Measurements from ENCODE around the gene CC2D1B. TPM values are rescaled to one million over a fixed set of nuclear protein-coding genes. Genes with fewer than 3 reads are reported as not detected.

Gene CC2D1B
- total RNA-seq, 2 donors from 2014 or later, result 41.8 to 62.6 TPM

GRCh38 chr1:52368383-52369172 is 2.6 kb upstream of the CC2D1B start:
- no peaks in the 10 kb centered on the region for H3K27me3 Mint-ChIP-seq
- DNase-seq, result peak; percentile 47 to 57 (median 54)
- H3K9me3 ChIP-seq (ENCODE audit: control insufficient read depth, low read length, poor library complexity, severe bottlenecking), result no peaks in the 10 kb centered on the region
- no peaks in the 10 kb centered on the region for H3K36me3 Mint-ChIP-seq (ENCODE audit: low read depth)
- ATAC-seq, result no peak
- H3K27ac Mint-ChIP-seq, result no peak overlapping the region
- H3K4me1 Mint-ChIP-seq, result peaks cover 22% of the 10 kb centered on the region
- peak overlapping the region; percentile 78 for H3K4me3 Mint-ChIP-seq

- DNase-seq (no peak), ATAC-seq (no peak)
- Mint-ChIP-seq H3K27me3 (no peaks in the 10 kb centered on the region), H3K4me1 (peaks cover 24% of the 10 kb centered on the region), H3K27ac (no peak overlapping the region), H3K4me3 (peak overlapping the region; percentile 41), H3K36me3 (ENCODE audit: low read depth) (no peaks in the 10 kb centered on the region)
- H3K9me3 ChIP-seq (ENCODE audit: control insufficient read depth, low read length, poor library complexity, severe bottlenecking), result no peaks in the 10 kb centered on the region
Observed at GRCh38 chr1:52367272-52367671, 1.3 kb upstream of the CC2D1B start.

GRCh38 chr1:52366517-52366827 is 467 bp upstream of the CC2D1B start:
- no peaks in the 10 kb centered on the region for H3K27me3 Mint-ChIP-seq
- ATAC-seq (no peak), DNase-seq (no peak)
- peak overlapping the region; percentile 95 for H3K4me3 Mint-ChIP-seq
- H3K9me3 ChIP-seq (ENCODE audit: control insufficient read depth, low read length, poor library complexity, severe bottlenecking), result no peaks in the 10 kb centered on the region
- peaks cover 2% of the 10 kb centered on the region for H3K36me3 Mint-ChIP-seq (ENCODE audit: low read depth)
- peaks cover 24% of the 10 kb centered on the region for H3K4me1 Mint-ChIP-seq
- peak overlapping the region; percentile 94 for H3K27ac Mint-ChIP-seq

DNA sequence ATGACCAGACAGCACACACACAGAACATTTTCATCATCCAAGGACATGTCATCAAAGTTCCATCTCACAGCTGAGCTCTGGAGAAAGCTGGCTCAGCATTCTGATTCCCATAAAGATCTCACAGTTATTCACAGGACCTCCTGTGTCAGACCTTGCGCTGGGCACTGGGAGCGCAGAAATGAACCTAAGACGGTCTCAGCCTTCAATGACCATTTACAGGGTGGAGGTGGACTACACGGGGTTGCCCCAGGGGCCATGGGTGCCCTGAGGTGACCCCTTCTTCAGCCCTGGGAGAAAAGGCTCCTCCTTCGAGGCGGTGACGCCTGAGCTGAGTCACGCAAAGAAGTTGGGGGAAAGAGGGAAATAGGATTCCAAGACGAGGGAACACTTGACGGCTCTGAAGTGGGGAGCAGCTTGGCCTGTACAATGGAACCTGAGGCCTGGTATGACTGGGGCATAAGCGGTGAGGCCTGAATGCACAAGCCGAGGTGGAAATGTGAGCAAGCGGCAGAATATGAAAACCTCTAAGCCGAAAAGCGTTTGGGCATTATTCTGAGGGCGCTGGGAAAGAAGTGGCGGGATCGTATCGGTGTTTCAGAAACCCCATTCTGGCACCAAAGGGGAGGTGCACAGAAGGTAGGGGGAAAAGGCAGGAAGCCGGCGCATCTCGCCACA is 797 bp downstream of the CC2D1B start:
- H3K4me1 Mint-ChIP-seq, result peaks cover 24% of the 10 kb centered on the region
- H3K9me3 ChIP-seq (ENCODE audit: control insufficient read depth, low read length, poor library complexity, severe bottlenecking), result no peaks in the 10 kb centered on the region
- no peaks in the 10 kb centered on the region for H3K27me3 Mint-ChIP-seq
- H3K36me3 Mint-ChIP-seq (ENCODE audit: low read depth), result peaks cover 2% of the 10 kb centered on the region
- peak overlapping the region; percentile 95 for H3K4me3 Mint-ChIP-seq
- DNase-seq, result no peak
- peak overlapping the region; percentile 94 for H3K27ac Mint-ChIP-seq
- ATAC-seq, result no peak

- no peaks in the 10 kb centered on the region for H3K9me3 ChIP-seq (ENCODE audit: control insufficient read depth, low read length, poor library complexity, severe bottlenecking)
- H3K36me3 Mint-ChIP-seq (ENCODE audit: low read depth), result peaks cover 5% of the 10 kb centered on the region
- H3K27ac Mint-ChIP-seq, result peak overlapping the region; percentile 94
- peaks cover 24% of the 10 kb centered on the region for H3K4me1 Mint-ChIP-seq
- no peaks in the 10 kb centered on the region for H3K27me3 Mint-ChIP-seq
- peak overlapping the region; percentile 95 for H3K4me3 Mint-ChIP-seq
- DNase-seq, result no peak
- no peak for ATAC-seq
Observed at GRCh38 chr1:52364235-52364839, 1.7 kb downstream of the CC2D1B start.

- Mint-ChIP-seq H3K4me1 (peaks cover 15% of the 10 kb centered on the region), H3K27ac (no peak overlapping the region), H3K27me3 (no peaks in the 10 kb centered on the region), H3K36me3 (ENCODE audit: low read depth) (peaks cover 14% of the 10 kb centered on the region), H3K4me3 (no peak overlapping the region)
- DNase-seq, result no peak
- no peak for ATAC-seq
- H3K9me3 ChIP-seq (ENCODE audit: control insufficient read depth, low read length, poor library complexity, severe bottlenecking), result no peaks in the 10 kb centered on the region
Observed at GRCh38 chr1:52360595-52360968, 5.4 kb downstream of the CC2D1B start.

DNA sequence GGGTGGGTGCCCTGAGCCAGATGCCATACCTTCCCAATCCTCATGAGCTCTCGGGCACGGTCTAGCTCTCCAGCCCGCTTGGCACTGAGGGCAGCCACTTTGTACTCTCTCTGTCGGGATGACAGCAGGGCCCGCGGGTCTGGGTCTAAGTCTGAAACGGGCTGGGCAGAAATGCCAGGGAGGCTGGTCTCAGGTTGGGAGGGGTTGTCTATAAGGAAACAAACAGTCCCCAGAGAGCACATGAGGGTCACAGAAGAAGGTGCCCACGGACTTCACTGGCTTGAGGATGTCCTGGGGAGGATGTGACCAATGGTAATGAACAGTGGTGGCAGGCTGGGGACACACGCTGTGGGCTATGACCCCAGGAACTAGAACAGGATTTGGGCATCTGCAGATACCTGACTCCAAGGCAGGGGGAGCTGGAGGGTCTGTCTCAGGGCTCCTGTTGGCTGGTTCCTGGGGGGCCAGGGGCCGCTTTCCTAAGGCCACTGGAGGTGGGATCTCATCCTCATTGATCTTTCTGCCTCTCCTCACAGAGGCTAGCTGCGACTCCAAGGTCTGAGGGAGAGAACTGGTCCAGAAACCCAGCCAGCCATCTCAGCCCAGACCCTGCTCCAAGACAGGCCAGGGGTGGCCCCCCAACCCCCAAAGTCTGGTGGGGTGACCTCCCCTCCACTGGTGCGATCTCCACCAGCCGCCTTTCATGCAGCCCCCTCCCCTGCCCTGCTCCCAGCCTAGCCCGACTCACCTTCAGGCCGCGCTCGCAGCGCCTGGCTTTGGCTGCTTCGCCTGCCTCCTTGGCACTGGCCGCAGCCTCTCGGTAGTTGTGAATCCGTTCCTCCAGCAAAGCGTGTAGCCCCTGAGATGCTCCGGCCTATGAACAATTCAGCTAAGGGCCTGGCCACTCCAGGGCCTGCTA is 6.1 kb downstream of the CC2D1B start:
- peaks cover 18% of the 10 kb centered on the region for H3K36me3 Mint-ChIP-seq (ENCODE audit: low read depth)
- H3K9me3 ChIP-seq (ENCODE audit: control insufficient read depth, low read length, poor library complexity, severe bottlenecking), result no peaks in the 10 kb centered on the region
- H3K27ac Mint-ChIP-seq, result peak overlapping the region; percentile 61
- H3K4me3 Mint-ChIP-seq, result no peak overlapping the region
- ATAC-seq, result no peak
- H3K4me1 Mint-ChIP-seq, result peaks cover 9% of the 10 kb centered on the region
- DNase-seq, result no peak
- no peaks in the 10 kb centered on the region for H3K27me3 Mint-ChIP-seq

GRCh38 chr1:52358851-52359497 is 7.0 kb downstream of the CC2D1B start:
- Mint-ChIP-seq H3K27ac (peak overlapping the region; percentile 61), H3K36me3 (ENCODE audit: low read depth) (peaks cover 18% of the 10 kb centered on the region), H3K4me3 (no peak overlapping the region), H3K4me1 (peaks cover 4% of the 10 kb centered on the region), H3K27me3 (no peaks in the 10 kb centered on the region)
- no peaks in the 10 kb centered on the region for H3K9me3 ChIP-seq (ENCODE audit: control insufficient read depth, low read length, poor library complexity, severe bottlenecking)
- ATAC-seq (no peak), DNase-seq (no peak)

DNA sequence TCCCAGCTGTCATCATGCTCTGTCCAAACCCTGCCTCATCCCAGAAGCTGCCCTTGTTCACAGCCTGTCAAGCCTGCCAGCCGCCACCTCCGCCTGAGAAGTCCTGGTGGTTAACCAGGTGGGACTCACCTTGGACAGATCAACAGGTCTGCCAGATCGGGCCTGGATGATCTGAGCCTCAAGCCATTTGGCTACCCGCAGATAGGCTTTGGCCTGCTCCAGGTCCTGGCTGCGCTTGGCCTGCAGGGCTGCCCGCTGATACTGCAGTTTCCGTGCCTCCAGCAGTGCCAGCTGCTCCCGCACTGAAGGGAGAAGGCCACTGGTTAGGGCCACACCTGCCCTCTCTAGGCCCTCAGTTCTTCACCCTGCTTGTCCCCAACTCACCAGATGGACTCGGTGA is 8.6 kb downstream of the CC2D1B start:
- peaks cover 2% of the 10 kb centered on the region for H3K4me1 Mint-ChIP-seq
- DNase-seq (no peak), ATAC-seq (no peak)
- no peaks in the 10 kb centered on the region for H3K27me3 Mint-ChIP-seq
- H3K4me3 Mint-ChIP-seq, result no peak overlapping the region
- H3K27ac Mint-ChIP-seq, result no peak overlapping the region
- no peaks in the 10 kb centered on the region for H3K9me3 ChIP-seq (ENCODE audit: control insufficient read depth, low read length, poor library complexity, severe bottlenecking)
- peaks cover 18% of the 10 kb centered on the region for H3K36me3 Mint-ChIP-seq (ENCODE audit: low read depth)

GRCh38 chr1:52356818-52357355 is 9.1 kb downstream of the CC2D1B start:
- DNase-seq, result no peak
- Mint-ChIP-seq H3K4me3 (no peak overlapping the region), H3K27me3 (no peaks in the 10 kb centered on the region), H3K36me3 (ENCODE audit: low read depth) (peaks cover 18% of the 10 kb centered on the region), H3K27ac (peak overlapping the region; percentile 24), H3K4me1 (peaks cover 2% of the 10 kb centered on the region)
- ATAC-seq, result no peak
- H3K9me3 ChIP-seq (ENCODE audit: control insufficient read depth, low read length, poor library complexity, severe bottlenecking), result no peaks in the 10 kb centered on the region

DNA sequence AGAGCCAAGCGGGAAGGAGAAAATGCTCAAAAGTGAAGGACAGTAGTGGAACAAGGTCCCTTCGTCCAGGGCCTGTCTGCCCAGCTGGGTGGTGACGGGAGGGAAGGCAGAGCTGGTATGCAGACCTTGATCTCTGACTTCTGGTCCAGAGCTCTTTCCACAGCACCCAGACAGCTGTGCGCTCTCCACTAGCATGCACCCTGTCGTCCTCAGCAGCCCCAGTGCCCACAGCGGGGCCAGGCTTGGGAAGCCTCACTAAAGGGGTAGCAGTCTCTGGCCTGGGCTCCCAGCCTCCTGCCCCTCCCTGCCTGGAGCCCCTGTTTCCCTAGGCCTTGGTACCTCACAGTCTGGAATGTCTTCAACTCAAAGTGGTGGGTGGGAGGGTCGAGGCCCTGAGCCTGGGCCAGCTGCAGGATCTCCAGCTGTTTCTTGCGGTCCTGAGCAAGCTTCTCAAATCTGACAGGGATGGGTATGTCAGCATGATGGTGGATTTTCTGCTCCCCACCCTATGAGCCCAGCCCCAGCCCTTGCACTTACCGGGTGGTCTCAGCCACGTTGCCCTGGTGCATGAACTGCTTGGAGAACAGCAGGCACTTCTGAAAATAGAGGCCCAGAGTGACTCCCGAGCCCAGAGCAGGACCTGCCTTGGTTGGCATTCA is 10.0 kb downstream of the CC2D1B start:
- Mint-ChIP-seq H3K27me3 (no peaks in the 10 kb centered on the region), H3K36me3 (ENCODE audit: low read depth) (peaks cover 15% of the 10 kb centered on the region), H3K4me3 (no peak overlapping the region), H3K4me1 (peaks cover 2% of the 10 kb centered on the region), H3K27ac (peak overlapping the region; percentile 24)
- ATAC-seq (no peak), DNase-seq (no peak)
- no peaks in the 10 kb centered on the region for H3K9me3 ChIP-seq (ENCODE audit: control insufficient read depth, low read length, poor library complexity, severe bottlenecking)

GRCh38 chr1:52355436-52355835 is 10.6 kb downstream of the CC2D1B start:
- H3K27ac Mint-ChIP-seq, result no peak overlapping the region
- ATAC-seq, result no peak

More at GRCh38 chr1:52355436-52355835, 10.6 kb downstream of the CC2D1B start:
- Mint-ChIP-seq H3K27me3 (no peaks in the 10 kb centered on the region), H3K4me3 (no peak overlapping the region), H3K36me3 (ENCODE audit: low read depth) (peaks cover 15% of the 10 kb centered on the region), H3K4me1 (peaks cover 2% of the 10 kb centered on the region)
- no peaks in the 10 kb centered on the region for H3K9me3 ChIP-seq (ENCODE audit: control insufficient read depth, low read length, poor library complexity, severe bottlenecking)
- no peak for DNase-seq
